SJSA1 (cell line): ENCODE measurements around the gene NF1. TPM values are rescaled to one million over a fixed set of nuclear protein-coding genes. Genes with fewer than 3 reads are reported as not detected.
"Not testable (repeated sequence)": the region's sequence is repeated elsewhere in the genome, so short reads cannot be mapped to it uniquely, and the experiment has no call there.

Experiments used
- DNase-seq, 2 experiments: peaks; one replicate each; pipeline ENCODE4 v3.0.0-alpha.2; 2015 to 2020; ENCODE audit warnings: low spot score in 2 of 2, low read depth in 1 of 2
- H3K27ac ChIP-seq: fragments of 250-450 bp; sonication (Bioruptor Pico); 2 replicates; pipeline ENCODE4 v1.5.1; 2020; ENCODE audit warnings: mild to moderate bottlenecking, moderate library complexity
- H3K27me3 ChIP-seq: fragments of 250-450 bp; sonication (Bioruptor Pico); replicated peaks from 2 replicates; pipeline ENCODE4 v1.5.1; 2020; ENCODE audit warnings: mild to moderate bottlenecking, moderate library complexity
- H3K36me3 ChIP-seq: fragments of 250-450 bp; sonication (Bioruptor Pico); 2 replicates; pipeline ENCODE4 v1.5.1; 2020; ENCODE audit warnings: mild to moderate bottlenecking
- H3K4me1 ChIP-seq: fragments of 250-450 bp; sonication (Bioruptor Pico); replicated peaks from 2 replicates; pipeline ENCODE4 v1.6.1; 2021; ENCODE audit warnings: mild to moderate bottlenecking
- H3K4me3 ChIP-seq: fragments of 250-450 bp; sonication (Bioruptor Pico); 2 replicates; pipeline ENCODE4 v1.5.1; 2020; ENCODE audit warnings: mild to moderate bottlenecking
- H3K9me3 ChIP-seq: fragments of 250-450 bp; sonication (Bioruptor Pico); replicated peaks from 2 replicates; pipeline ENCODE4 v1.5.1; 2020; ENCODE audit warnings: mild to moderate bottlenecking
- total RNA-seq: library from RNA; depleted of rRNA; stranded (reverse); fragments of >200 nt; shearing (Covaris generic); gene quantifications from 2 replicates; pipeline ENCODE4 v1.2.3, GENCODE V29; 2014

The NF1 gene
- total RNA-seq, 1 experiment from 2014 or later: 30.3 TPM

- H3K27ac ChIP-seq: peak overlapping the region; percentile 96
- peak overlapping the region; percentile 73 for H3K4me3 ChIP-seq
- peaks cover 7% of the 10 kb centered on the region for H3K4me1 ChIP-seq
- H3K9me3 ChIP-seq: no peaks in the 10 kb centered on the region
- no peaks in the 10 kb centered on the region for H3K27me3 ChIP-seq
- 0 out of 2 replicates have a peak, but pooled peaks cover 3% of the 10 kb centered on the region for H3K36me3 ChIP-seq
- peak; percentile 59 to 70 for DNase-seq
Observed at GRCh38 chr17:31095236-31096105, 694 bp downstream of the NF1 start.

- H3K27ac ChIP-seq: peak overlapping the region; percentile 96
- peak in 1 of 2 experiments; percentile 44 for DNase-seq
Observed at GRCh38 chr17:31096106-31096436, 1.3 kb downstream of the NF1 start.

GRCh38 chr17:31099016-31099415 lies 4.2 kb downstream of the NF1 start:
- H3K27ac ChIP-seq: no peak overlapping the region
- no peak overlapping the region for H3K4me3 ChIP-seq
- peaks cover 7% of the 10 kb centered on the region for H3K4me1 ChIP-seq
- H3K27me3 ChIP-seq: no peaks in the 10 kb centered on the region
- peaks cover 3% of the 10 kb centered on the region; the same call in 1 of the 2 replicates for H3K36me3 ChIP-seq
- DNase-seq: no peak
- no peaks in the 10 kb centered on the region for H3K9me3 ChIP-seq

More at GRCh38 chr17:31096106-31096436, 1.3 kb downstream of the NF1 start:
- no peaks in the 10 kb centered on the region for H3K9me3 ChIP-seq
- peaks cover 3% of the 10 kb centered on the region; the same call in 1 of the 2 replicates for H3K36me3 ChIP-seq
- peak overlapping the region; percentile 73 for H3K4me3 ChIP-seq
- H3K27me3 ChIP-seq: no peaks in the 10 kb centered on the region
- H3K4me1 ChIP-seq: peaks cover 7% of the 10 kb centered on the region

- Histone ChIP-seq H3K27me3 (no peaks in the 10 kb centered on the region), H3K4me1 (peaks cover 7% of the 10 kb centered on the region), H3K36me3 (peaks cover 3% of the 10 kb centered on the region), H3K27ac (no peak overlapping the region), H3K4me3 (no peak overlapping the region), H3K9me3 (no peaks in the 10 kb centered on the region)
- no peak for DNase-seq
Observed at GRCh38 chr17:31100840-31101459, 6.2 kb downstream of the NF1 start.

GRCh38 chr17:31101943-31102342 lies 7.2 kb downstream of the NF1 start:
- no peaks in the 10 kb centered on the region for H3K9me3 ChIP-seq
- H3K4me3 ChIP-seq: no peak overlapping the region
- H3K36me3 ChIP-seq: peaks cover 3% of the 10 kb centered on the region
- no peaks in the 10 kb centered on the region for H3K4me1 ChIP-seq
- no peaks in the 10 kb centered on the region for H3K27me3 ChIP-seq
- no peak for DNase-seq
- no peak overlapping the region for H3K27ac ChIP-seq

GRCh38 chr17:31105991-31106390 lies 11.2 kb downstream of the NF1 start:
- Histone ChIP-seq H3K27ac (no peak overlapping the region), H3K4me1 (no peaks in the 10 kb centered on the region), H3K27me3 (no peaks in the 10 kb centered on the region), H3K36me3 (no peaks in the 10 kb centered on the region; the same call in none of the 2 replicates), H3K4me3 (no peak overlapping the region), H3K9me3 (no peaks in the 10 kb centered on the region)
- no peak for DNase-seq

- DNase-seq: no peak
- no peaks in the 10 kb centered on the region for H3K27me3 ChIP-seq
- no peaks in the 10 kb centered on the region for H3K9me3 ChIP-seq
- H3K36me3 ChIP-seq: peaks cover 12% of the 10 kb centered on the region
- H3K4me3 ChIP-seq: no peak overlapping the region
- H3K27ac ChIP-seq: no peak overlapping the region
- H3K4me1 ChIP-seq: peaks cover 11% of the 10 kb centered on the region
Observed at GRCh38 chr17:31111183-31111582, 16.4 kb downstream of the NF1 start.

- DNase-seq: no peak
- no peak overlapping the region for H3K27ac ChIP-seq
- H3K36me3 ChIP-seq: peaks cover 12% of the 10 kb centered on the region
- no peaks in the 10 kb centered on the region for H3K9me3 ChIP-seq
- peaks cover 11% of the 10 kb centered on the region for H3K4me1 ChIP-seq
- H3K4me3 ChIP-seq: no peak overlapping the region
- no peaks in the 10 kb centered on the region for H3K27me3 ChIP-seq
Observed at GRCh38 chr17:31112001-31112661, 17.4 kb downstream of the NF1 start.

GRCh38 chr17:31113368-31113767 lies 18.6 kb downstream of the NF1 start:
- H3K27me3 ChIP-seq: not testable (repeated sequence)

GRCh38 chr17:31113939-31114338 lies 19.2 kb downstream of the NF1 start:
- DNase-seq: no peak
- peaks cover 11% of the 10 kb centered on the region for H3K4me1 ChIP-seq
- H3K27me3 ChIP-seq: no peaks in the 10 kb centered on the region
- peaks cover 12% of the 10 kb centered on the region; the same call in 1 of the 2 replicates for H3K36me3 ChIP-seq
- H3K27ac ChIP-seq: no peak overlapping the region
- H3K9me3 ChIP-seq: no peaks in the 10 kb centered on the region
- H3K4me3 ChIP-seq: no peak overlapping the region

More at GRCh38 chr17:31113368-31113767, 18.6 kb downstream of the NF1 start:
- peaks cover 12% of the 10 kb centered on the region; the same call in 1 of the 2 replicates for H3K36me3 ChIP-seq
- H3K9me3 ChIP-seq, H3K4me3 ChIP-seq, H3K27ac ChIP-seq, DNase-seq: not testable (repeated sequence)
- peaks cover 11% of the 10 kb centered on the region for H3K4me1 ChIP-seq

GRCh38 chr17:31114956-31115555 lies 20.3 kb downstream of the NF1 start:
- no peaks in the 10 kb centered on the region for H3K27me3 ChIP-seq
- peaks cover 12% of the 10 kb centered on the region; the same call in 1 of the 2 replicates for H3K36me3 ChIP-seq
- H3K4me3 ChIP-seq: no peak overlapping the region
- no peaks in the 10 kb centered on the region for H3K9me3 ChIP-seq
- peaks cover 11% of the 10 kb centered on the region for H3K4me1 ChIP-seq
- H3K27ac ChIP-seq: no peak overlapping the region
- peak in 1 of 2 experiments; percentile 18 for DNase-seq

- no peak for DNase-seq
- Histone ChIP-seq H3K36me3 (peaks cover 12% of the 10 kb centered on the region; the same call in 1 of the 2 replicates), H3K27me3 (no peaks in the 10 kb centered on the region)
Observed at GRCh38 chr17:31116167-31116566, 21.4 kb downstream of the NF1 start.

GRCh38 chr17:31122746-31123145 lies 28.0 kb downstream of the NF1 start:
- no peak overlapping the region for H3K4me3 ChIP-seq
- H3K36me3 ChIP-seq: 0 out of 2 replicates have a peak, but pooled peaks cover 2% of the 10 kb centered on the region
- no peaks in the 10 kb centered on the region for H3K9me3 ChIP-seq
- H3K4me1 ChIP-seq: no peaks in the 10 kb centered on the region
- H3K27me3 ChIP-seq: no peaks in the 10 kb centered on the region
- no peak overlapping the region for H3K27ac ChIP-seq
- DNase-seq: no peak

More at GRCh38 chr17:31116167-31116566, 21.4 kb downstream of the NF1 start:
- peaks cover 11% of the 10 kb centered on the region for H3K4me1 ChIP-seq
- H3K27ac ChIP-seq: no peak overlapping the region
- H3K4me3 ChIP-seq: no peak overlapping the region
- no peaks in the 10 kb centered on the region for H3K9me3 ChIP-seq
